Stimulated activated CD8-positive, alpha-beta memory T cell treated with anti-CD3 and anti-CD28 coated beads, Interleukin-4, amount 100 ng/mL, for 1 hour (primary cell): ENCODE measurements around the gene DPYSL5.
"Not testable (repeated sequence)": the region's sequence is repeated elsewhere in the genome, so short reads cannot be mapped to it uniquely, and the experiment has no call there.

Source experiments
- DNase-seq, 2 donors: peaks; one replicate each; pipeline ENCODE4 v3.0.0-alpha.2; 2020; ENCODE audit warnings: low read depth in 2 of 2, low spot score in 1 of 2

DPYSL5 gene

GRCh38 chr2:26873286-26873983, 25.5 kb downstream of the DPYSL5 start:
- DNase-seq = no peak

- DNase-seq = no peak
Observed at GRCh38 chr2:26874514-26874913, 26.6 kb downstream of the DPYSL5 start.

- DNase-seq = no peak
Observed at GRCh38 chr2:26875065-26875634, 27.2 kb downstream of the DPYSL5 start.

GRCh38 chr2:26875808-26876207, 27.9 kb downstream of the DPYSL5 start:
- no peak for DNase-seq

- no peak for DNase-seq
Observed at GRCh38 chr2:26876260-26876659, 28.3 kb downstream of the DPYSL5 start.

- no peak for DNase-seq
Observed at GRCh38 chr2:26877276-26877675, 29.3 kb downstream of the DPYSL5 start.

- DNase-seq = no peak
Observed at GRCh38 chr2:26880161-26880560, 32.2 kb downstream of the DPYSL5 start.

GRCh38 chr2:26880910-26881435, 33.0 kb downstream of the DPYSL5 start:
- DNase-seq = no peak

- DNase-seq = not testable (repeated sequence)
Observed at GRCh38 chr2:26882220-26882619, 34.3 kb downstream of the DPYSL5 start.

- DNase-seq = no peak
Observed at GRCh38 chr2:26883956-26884355, 36.0 kb downstream of the DPYSL5 start.

GRCh38 chr2:26884486-26884885, 36.6 kb downstream of the DPYSL5 start:
- DNase-seq = no peak

GRCh38 chr2:26885651-26886329, 37.9 kb downstream of the DPYSL5 start:
- no peak for DNase-seq

- DNase-seq = no peak
Observed at GRCh38 chr2:26886736-26887135, 38.8 kb downstream of the DPYSL5 start.

- DNase-seq = no peak
Observed at GRCh38 chr2:26887151-26887550, 39.2 kb downstream of the DPYSL5 start.

GRCh38 chr2:26889796-26890195, 41.9 kb downstream of the DPYSL5 start:
- no peak for DNase-seq

GRCh38 chr2:26890341-26891000, 42.5 kb downstream of the DPYSL5 start:
- DNase-seq = no peak

- DNase-seq = no peak
Observed at GRCh38 chr2:26892133-26892532, 44.2 kb downstream of the DPYSL5 start.

GRCh38 chr2:26892922-26893524, 45.1 kb downstream of the DPYSL5 start:
- no peak for DNase-seq

- DNase-seq = no peak
Observed at GRCh38 chr2:26894136-26894535, 46.2 kb downstream of the DPYSL5 start.

GRCh38 chr2:26897807-26898479, 50.0 kb downstream of the DPYSL5 start:
- DNase-seq = no peak
